H1 (cell line): ENCODE data around the gene SIGLEC10. TPM values are rescaled to one million over a fixed set of nuclear protein-coding genes. Genes with fewer than 3 reads are reported as not detected.

Source experiments
- EP300 ChIP-seq, 2 experiments: IDR thresholded peaks; 1 replicate in 1 of 2; 2 replicates in 1 of 2; pipeline ENCODE4 v1.6.1; 2011 to 2012; ENCODE audit warnings: low read depth in 2 of 2, low read length in 2 of 2, mild to moderate bottlenecking in 2 of 2, borderline replicate concordance in 1 of 2, inconsistent platforms in 1 of 2, moderate library complexity in 1 of 2
- GTF2F1 ChIP-seq: IDR thresholded peaks from 2 replicates; pipeline ENCODE4 v1.6.1; 2012; ENCODE audit warnings: low read depth, low read length, improper control_type of control experiment, borderline replicate concordance
- NRF1 ChIP-seq: IDR thresholded peaks from 2 replicates; pipeline ENCODE4 v1.6.1; 2011; ENCODE audit warnings: mild to moderate bottlenecking, low read depth, low read length, improper control_type of control experiment
- POU5F1 ChIP-seq: IDR thresholded peaks from 2 replicates; pipeline ENCODE4 v1.6.1; 2011; ENCODE audit warnings: low read depth, mild to moderate bottlenecking, low read length, moderate library complexity
- RAD21 ChIP-seq, 2 experiments: IDR thresholded peaks in 1 of 2; conservative IDR thresholded peaks in 1 of 2; 2 replicates each; pipeline ENCODE4 v1.6.1; 2011; ENCODE audit warnings: low read depth in 2 of 2, low read length in 2 of 2, improper control_type of control experiment in 1 of 2, inconsistent platforms in 1 of 2, mild to moderate bottlenecking in 1 of 2, moderate library complexity in 1 of 2
- TAF7 ChIP-seq: optimal IDR thresholded peaks from 2 replicates; pipeline ENCODE3; 2011; ENCODE audit warnings: low read depth, mild to moderate bottlenecking, inconsistent platforms, low read length, moderate library complexity, borderline replicate concordance
- ZNF274 ChIP-seq: IDR thresholded peaks from 2 replicates; pipeline ENCODE4 v1.7.0; 2012; ENCODE audit warnings: low read length, borderline replicate concordance; ENCODE audit errors: extremely low read depth
- polyA plus RNA-seq, 7 experiments: library from polyadenylated mRNA; depleted of rRNA in 3 of 7; stranded (reverse) in 5 of 7; unstranded in 2 of 7; fragments of >200 nt in 5 of 7; fragments of 200-250 nt in 2 of 7; gene quantifications; 1 replicate in 5 of 7; 2 replicates in 1 of 7; 4 replicates in 1 of 7; pipeline versions ENCODE4 v1.2.1 to v1.2.3, GENCODE V29; 2011 to 2013; ENCODE audit warnings: missing spikeins in 2 of 7, mixed read lengths in 2 of 7
- total RNA-seq: library from RNA; stranded (reverse); fragmentation: NEBNext Ultra II Directional; extraction: Animal tissue kit (Norgen Biotek cat#: 25700); gene quantifications from 2 replicates; pipeline ENCODE4 v1.2.1, GENCODE V29; 2021
- TF ChIP-seq, protein P1 (sequence below): fragments of 300-600 bp; sonication (generic); IDR thresholded peaks from 2 replicates; pipeline ENCODE4 v1.7.1; 2012; ENCODE audit warnings: low read length, moderate library complexity, mild to moderate bottlenecking, inconsistent platforms; ENCODE audit not compliant: insufficient replicate concordance

The SIGLEC10 gene
- total and polyA plus RNA-seq, 2 of the 8 experiments (the other 6 are each of a cell fraction or from before 2014, with no cell fraction given) = 0.06 TPM; not detected in 1

DNA sequence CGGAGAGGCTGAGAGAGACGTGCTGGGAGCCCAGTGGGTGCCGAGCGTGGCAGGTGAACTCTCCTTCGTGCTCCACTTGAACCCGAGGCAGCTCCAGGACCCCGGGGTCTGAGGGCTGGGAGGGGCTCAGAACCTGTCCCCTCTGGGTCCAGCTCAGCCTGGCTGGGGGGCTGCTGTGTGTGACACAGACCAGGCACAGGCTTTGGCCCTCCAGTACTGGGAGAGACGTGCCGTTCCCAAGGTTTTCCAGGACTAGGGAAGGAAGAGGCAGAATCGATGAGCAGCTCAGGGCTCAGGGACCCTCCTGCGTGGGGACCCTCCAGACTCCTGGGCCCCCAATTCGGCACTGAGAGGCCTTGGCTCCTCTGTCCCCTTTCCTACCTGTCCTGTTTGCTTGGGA lies 2.3 kb downstream of the SIGLEC10 start (continued):
- TF ChIP-seq, protein P1, sequence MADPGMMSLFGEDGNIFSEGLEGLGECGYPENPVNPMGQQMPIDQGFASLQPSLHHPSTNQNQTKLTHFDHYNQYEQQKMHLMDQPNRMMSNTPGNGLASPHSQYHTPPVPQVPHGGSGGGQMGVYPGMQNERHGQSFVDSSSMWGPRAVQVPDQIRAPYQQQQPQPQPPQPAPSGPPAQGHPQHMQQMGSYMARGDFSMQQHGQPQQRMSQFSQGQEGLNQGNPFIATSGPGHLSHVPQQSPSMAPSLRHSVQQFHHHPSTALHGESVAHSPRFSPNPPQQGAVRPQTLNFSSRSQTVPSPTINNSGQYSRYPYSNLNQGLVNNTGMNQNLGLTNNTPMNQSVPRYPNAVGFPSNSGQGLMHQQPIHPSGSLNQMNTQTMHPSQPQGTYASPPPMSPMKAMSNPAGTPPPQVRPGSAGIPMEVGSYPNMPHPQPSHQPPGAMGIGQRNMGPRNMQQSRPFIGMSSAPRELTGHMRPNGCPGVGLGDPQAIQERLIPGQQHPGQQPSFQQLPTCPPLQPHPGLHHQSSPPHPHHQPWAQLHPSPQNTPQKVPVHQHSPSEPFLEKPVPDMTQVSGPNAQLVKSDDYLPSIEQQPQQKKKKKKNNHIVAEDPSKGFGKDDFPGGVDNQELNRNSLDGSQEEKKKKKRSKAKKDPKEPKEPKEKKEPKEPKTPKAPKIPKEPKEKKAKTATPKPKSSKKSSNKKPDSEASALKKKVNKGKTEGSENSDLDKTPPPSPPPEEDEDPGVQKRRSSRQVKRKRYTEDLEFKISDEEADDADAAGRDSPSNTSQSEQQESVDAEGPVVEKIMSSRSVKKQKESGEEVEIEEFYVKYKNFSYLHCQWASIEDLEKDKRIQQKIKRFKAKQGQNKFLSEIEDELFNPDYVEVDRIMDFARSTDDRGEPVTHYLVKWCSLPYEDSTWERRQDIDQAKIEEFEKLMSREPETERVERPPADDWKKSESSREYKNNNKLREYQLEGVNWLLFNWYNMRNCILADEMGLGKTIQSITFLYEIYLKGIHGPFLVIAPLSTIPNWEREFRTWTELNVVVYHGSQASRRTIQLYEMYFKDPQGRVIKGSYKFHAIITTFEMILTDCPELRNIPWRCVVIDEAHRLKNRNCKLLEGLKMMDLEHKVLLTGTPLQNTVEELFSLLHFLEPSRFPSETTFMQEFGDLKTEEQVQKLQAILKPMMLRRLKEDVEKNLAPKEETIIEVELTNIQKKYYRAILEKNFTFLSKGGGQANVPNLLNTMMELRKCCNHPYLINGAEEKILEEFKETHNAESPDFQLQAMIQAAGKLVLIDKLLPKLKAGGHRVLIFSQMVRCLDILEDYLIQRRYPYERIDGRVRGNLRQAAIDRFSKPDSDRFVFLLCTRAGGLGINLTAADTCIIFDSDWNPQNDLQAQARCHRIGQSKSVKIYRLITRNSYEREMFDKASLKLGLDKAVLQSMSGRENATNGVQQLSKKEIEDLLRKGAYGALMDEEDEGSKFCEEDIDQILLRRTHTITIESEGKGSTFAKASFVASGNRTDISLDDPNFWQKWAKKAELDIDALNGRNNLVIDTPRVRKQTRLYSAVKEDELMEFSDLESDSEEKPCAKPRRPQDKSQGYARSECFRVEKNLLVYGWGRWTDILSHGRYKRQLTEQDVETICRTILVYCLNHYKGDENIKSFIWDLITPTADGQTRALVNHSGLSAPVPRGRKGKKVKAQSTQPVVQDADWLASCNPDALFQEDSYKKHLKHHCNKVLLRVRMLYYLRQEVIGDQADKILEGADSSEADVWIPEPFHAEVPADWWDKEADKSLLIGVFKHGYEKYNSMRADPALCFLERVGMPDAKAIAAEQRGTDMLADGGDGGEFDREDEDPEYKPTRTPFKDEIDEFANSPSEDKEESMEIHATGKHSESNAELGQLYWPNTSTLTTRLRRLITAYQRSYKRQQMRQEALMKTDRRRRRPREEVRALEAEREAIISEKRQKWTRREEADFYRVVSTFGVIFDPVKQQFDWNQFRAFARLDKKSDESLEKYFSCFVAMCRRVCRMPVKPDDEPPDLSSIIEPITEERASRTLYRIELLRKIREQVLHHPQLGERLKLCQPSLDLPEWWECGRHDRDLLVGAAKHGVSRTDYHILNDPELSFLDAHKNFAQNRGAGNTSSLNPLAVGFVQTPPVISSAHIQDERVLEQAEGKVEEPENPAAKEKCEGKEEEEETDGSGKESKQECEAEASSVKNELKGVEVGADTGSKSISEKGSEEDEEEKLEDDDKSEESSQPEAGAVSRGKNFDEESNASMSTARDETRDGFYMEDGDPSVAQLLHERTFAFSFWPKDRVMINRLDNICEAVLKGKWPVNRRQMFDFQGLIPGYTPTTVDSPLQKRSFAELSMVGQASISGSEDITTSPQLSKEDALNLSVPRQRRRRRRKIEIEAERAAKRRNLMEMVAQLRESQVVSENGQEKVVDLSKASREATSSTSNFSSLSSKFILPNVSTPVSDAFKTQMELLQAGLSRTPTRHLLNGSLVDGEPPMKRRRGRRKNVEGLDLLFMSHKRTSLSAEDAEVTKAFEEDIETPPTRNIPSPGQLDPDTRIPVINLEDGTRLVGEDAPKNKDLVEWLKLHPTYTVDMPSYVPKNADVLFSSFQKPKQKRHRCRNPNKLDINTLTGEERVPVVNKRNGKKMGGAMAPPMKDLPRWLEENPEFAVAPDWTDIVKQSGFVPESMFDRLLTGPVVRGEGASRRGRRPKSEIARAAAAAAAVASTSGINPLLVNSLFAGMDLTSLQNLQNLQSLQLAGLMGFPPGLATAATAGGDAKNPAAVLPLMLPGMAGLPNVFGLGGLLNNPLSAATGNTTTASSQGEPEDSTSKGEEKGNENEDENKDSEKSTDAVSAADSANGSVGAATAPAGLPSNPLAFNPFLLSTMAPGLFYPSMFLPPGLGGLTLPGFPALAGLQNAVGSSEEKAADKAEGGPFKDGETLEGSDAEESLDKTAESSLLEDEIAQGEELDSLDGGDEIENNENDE = no peak
- TF ChIP-seq NRF1 = no peak
- TF ChIP-seq RAD21 (IDR thresholded peaks at IDR 0.05 in 1 of 2, conservative IDR thresholded peaks at IDR 0.05 in 1 of 2; ENCODE audit: low read depth in 2 of 2, low read length in 2 of 2) = no peak
- no peak for TF ChIP-seq GTF2F1
- TF ChIP-seq POU5F1 = no peak
- no peak for TF ChIP-seq TAF7
- no peak for TF ChIP-seq ZNF274
- TF ChIP-seq EP300 (IDR thresholded peaks at IDR 0.05; ENCODE audit: borderline replicate concordance in 1 of 2, low read depth in 2 of 2, low read length in 2 of 2) = no peak
- TF ChIP-seq, all 59 proteins: peak for 0
